ENCODE data around the gene F8. TPM values are rescaled to one million over a fixed set of nuclear protein-coding genes. Genes with fewer than 3 reads are reported as not detected.

Gene F8
- total RNA-seq, 4 donors from 2014 or later = 11.8 to 63.0 (median 28.5) TPM

DNA sequence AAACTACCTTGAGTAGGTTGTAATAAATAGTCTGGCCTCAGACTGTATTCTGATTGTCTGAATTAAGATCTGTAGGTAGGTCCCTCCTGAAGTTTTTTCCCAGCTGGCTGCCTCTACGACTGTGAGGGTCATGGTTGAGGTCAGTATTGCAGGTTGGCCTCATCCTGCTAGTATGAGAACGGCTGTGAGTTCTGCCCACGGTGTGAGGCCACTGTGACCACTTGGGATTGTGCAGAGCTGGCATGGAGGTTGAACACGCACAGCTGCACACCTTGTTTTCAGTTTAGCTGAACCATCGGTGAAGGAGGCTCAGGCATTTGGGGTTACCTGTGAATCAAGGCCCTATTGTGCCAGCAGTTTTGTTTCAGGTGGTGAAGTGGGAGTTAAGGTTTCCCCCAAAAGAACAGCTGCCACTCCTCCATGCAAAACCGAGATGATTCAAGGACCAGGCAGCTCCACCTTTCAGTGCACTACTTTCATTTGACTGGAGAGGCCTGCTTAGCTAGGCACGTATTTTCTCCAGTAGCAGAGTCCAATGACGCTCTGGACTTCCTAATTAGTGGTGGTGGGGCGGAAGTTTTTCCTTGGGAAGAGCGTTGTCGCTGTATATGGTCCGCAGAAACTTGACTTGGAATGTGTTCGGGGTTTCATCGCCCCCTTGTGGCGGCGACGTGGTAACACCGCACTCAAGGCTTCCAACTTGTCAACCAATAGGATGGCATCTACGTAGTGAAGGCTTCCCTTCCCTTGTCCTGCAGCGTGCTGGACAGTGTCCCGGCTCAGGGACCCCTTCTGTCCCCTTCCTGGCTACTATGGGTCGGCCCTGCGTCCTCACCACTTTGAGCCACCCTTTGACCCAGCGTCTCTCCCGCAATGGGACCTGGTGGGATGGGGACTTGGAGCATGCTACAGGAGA lies 34.6 kb upstream of the F8 start:
- intact Hi-C loops (cut with DNase I; ENCODE audit: low total_unique reads) = no loop called here
- Histone ChIP-seq H3K4me3 (no peak overlapping the region), H3K4me1 (no peaks in the 10 kb centered on the region), H3K9me3 (no peaks in the 10 kb centered on the region), H3K27me3 (no peaks in the 10 kb centered on the region), H3K36me3 (no peaks in the 10 kb centered on the region), H3K27ac (peak overlapping the region; percentile 54 to 55)
- TF ChIP-seq CTCF (IDR thresholded peaks at IDR 0.05) = peak; percentile 55 to 71 (median 63)
- no peak for TF ChIP-seq POLR2A (IDR thresholded peaks at IDR 0.05)
- peak; percentile 52 to 70 for DNase-seq

DNA sequence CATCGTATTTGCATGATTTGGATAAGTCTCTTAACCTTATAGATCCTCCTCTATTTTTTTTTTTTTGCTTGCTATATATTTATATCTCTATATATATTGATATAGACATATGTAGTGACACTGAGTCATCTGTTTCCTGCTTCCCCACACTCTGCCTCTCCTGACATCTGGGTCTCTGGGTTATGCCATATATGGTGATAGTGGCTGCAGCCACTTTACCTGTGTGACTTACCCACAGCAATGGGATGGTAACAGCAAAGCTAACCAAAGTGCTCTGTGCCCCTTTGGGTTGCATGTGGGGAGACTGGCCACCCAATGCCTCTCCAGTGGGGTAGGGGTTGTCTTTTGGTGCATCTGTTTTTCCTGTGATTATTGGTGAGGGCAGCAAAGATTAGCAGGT lies 33.9 kb upstream of the F8 start:
- H3K4me1 ChIP-seq = no peaks in the 10 kb centered on the region
- no peaks in the 10 kb centered on the region for H3K27me3 ChIP-seq
- H3K9me3 ChIP-seq = no peaks in the 10 kb centered on the region
- no peak for DNase-seq
- TF ChIP-seq CTCF (IDR thresholded peaks at IDR 0.05) (no peak), POLR2A (IDR thresholded peaks at IDR 0.05) (no peak)
- H3K27ac ChIP-seq = peak overlapping the region in 1 of 2 donors; percentile 6
- H3K36me3 ChIP-seq = no peaks in the 10 kb centered on the region
- intact Hi-C loops (cut with DNase I; ENCODE audit: low total_unique reads) = no loop called here
- H3K4me3 ChIP-seq = no peak overlapping the region

DNA sequence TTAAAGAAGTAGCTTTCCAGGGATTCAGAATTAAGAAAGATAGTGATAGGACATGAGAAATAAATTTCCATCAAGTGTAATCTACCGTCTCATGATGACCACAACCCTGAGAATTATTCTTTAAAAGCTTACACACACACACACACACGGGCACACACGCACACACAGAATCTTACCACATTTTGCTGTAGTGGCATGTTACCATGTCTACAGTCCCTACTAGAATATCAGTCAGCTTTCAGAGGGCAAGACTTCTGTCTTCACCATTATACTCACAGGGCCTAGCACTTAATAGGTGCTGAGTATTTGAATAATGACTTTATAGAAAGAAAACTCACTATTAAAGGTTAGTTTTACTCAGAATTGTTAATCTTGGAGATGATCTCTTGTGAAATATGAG lies 33.0 kb upstream of the F8 start:
- intact Hi-C loops (cut with DNase I; ENCODE audit: low total_unique reads) = no loop called here
- TF ChIP-seq POLR2A (IDR thresholded peaks at IDR 0.05) (no peak), CTCF (IDR thresholded peaks at IDR 0.05) (no peak)
- DNase-seq = no peak
- no peak overlapping the region for H3K27ac ChIP-seq
- no peak overlapping the region for H3K4me3 ChIP-seq
- H3K9me3 ChIP-seq = no peaks in the 10 kb centered on the region
- no peaks in the 10 kb centered on the region for H3K36me3 ChIP-seq
- H3K4me1 ChIP-seq = no peaks in the 10 kb centered on the region
- no peaks in the 10 kb centered on the region for H3K27me3 ChIP-seq

- H3K9me3 ChIP-seq = no peaks in the 10 kb centered on the region
- no peaks in the 10 kb centered on the region for H3K36me3 ChIP-seq
- TF ChIP-seq CTCF (IDR thresholded peaks at IDR 0.05) (no peak), POLR2A (IDR thresholded peaks at IDR 0.05) (no peak)
- no peak overlapping the region for H3K4me3 ChIP-seq
- H3K27ac ChIP-seq = no peak overlapping the region
- H3K27me3 ChIP-seq = no peaks in the 10 kb centered on the region
- H3K4me1 ChIP-seq = no peaks in the 10 kb centered on the region
- intact Hi-C loops (cut with DNase I; ENCODE audit: low total_unique reads) = no loop called here
- DNase-seq = no peak
Measured at GRCh38 chrX:155054255-155054654, 31.7 kb upstream of the F8 start.

DNA sequence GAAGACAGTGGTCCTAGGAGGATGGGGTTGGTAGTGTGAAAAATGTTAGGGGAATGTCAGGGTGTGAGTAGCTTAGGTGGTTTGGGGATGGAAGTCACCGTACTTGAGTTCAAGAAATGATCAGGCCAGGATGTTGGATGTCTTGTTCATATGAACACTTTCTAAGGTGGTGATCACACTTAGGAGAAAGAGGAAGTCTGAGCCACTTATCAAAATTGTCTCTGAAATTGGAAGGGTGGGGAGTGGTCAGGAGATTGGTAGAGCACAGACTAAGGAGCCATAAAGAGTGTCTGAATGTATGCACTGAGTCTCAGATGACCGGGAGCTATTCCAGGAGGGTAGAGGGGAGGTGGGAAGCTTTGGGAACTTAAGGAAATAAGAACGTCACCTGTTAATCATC lies 31.1 kb upstream of the F8 start:
- no peak for DNase-seq
- Histone ChIP-seq H3K36me3 (no peaks in the 10 kb centered on the region), H3K4me1 (no peaks in the 10 kb centered on the region), H3K27ac (no peak overlapping the region), H3K9me3 (no peaks in the 10 kb centered on the region), H3K27me3 (no peaks in the 10 kb centered on the region), H3K4me3 (no peak overlapping the region)
- TF ChIP-seq POLR2A (IDR thresholded peaks at IDR 0.05) (no peak), CTCF (IDR thresholded peaks at IDR 0.05) (no peak)
- intact Hi-C loops (cut with DNase I; ENCODE audit: low total_unique reads) = no loop called here
